ENCODE data around the gene SLC16A11.
A peak's percentile ranks its signal among the peaks of the same experiment; 100 is the strongest.

SLC16A11 gene

DNA sequence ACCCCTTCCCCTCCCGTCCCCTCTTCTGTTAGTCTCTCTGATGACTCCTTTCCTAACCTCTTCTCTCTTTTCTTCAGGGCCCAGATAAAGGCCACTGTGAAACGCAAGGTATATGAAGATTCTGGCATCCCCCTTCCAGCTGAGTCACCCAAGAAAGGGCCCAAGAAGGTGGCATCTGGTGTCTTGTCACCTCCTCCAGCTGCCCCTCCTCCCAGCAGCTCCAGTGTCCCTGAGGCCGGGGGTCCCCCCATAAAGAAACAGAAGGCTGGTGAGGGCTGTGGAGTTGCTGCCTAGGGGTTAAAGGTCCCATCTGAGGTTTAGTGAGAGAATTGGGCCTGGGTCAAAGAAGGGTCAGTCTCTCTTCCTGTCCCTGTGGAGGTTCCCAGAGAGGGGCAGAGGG is 27.5 kb downstream of the SLC16A11 start:
- in situ Hi-C loops (cut with HindIII; ENCODE audit: low pct_ligation_motif_present, low pct_unique_long_range_greater_than_20kb, low sequenced_read_pairs): no loop called here
- no peak for DNase-seq

DNA sequence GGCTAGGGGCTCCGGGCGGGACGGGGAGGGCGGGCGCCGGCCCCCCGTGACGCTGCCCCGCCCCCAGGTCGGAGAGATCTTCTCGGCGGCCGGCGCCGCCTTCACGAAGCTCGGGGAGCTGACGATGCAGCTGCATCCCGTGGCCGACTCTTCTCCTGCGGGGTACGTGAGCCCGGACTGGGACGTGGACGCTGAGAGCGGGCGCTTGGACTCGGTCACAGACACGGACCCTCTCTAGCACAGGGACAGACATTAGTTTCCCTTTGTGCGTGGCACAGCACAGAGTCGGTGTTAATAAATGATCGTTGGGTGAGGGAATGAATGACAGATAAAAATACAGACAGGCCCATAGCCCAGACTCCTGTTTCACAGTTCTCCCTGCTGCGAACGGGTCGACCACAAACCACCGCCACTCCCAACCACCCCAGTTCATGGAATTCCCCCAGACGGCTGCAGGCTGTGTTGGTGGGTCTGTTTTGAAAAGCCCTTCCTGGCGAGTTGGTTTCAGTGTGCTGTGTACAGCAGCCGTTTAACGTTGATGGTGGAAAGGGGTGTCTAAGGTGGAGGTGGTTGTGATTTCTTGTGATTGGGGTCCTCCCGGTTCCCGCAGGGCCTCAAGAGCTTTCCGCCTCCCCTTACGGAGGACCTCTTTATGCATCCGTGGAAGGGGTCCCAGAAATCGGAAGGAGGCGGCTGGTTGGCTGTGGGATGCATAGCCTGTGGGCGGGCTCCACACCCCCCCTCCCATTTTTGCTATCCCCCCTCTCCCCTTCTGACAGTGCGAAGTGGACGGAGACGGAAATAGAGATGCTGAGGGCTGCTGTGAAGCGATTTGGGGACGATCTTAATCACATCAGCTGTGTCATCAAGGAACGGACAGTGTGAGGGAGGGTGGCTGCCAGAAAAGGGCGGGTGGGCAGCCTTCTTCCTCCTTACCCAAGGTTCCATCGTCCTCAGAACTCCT is 28.6 kb downstream of the SLC16A11 start:
- DNase-seq: no peak
- in situ Hi-C loops (cut with HindIII; ENCODE audit: low pct_ligation_motif_present, low pct_unique_long_range_greater_than_20kb, low sequenced_read_pairs): no loop called here

DNA sequence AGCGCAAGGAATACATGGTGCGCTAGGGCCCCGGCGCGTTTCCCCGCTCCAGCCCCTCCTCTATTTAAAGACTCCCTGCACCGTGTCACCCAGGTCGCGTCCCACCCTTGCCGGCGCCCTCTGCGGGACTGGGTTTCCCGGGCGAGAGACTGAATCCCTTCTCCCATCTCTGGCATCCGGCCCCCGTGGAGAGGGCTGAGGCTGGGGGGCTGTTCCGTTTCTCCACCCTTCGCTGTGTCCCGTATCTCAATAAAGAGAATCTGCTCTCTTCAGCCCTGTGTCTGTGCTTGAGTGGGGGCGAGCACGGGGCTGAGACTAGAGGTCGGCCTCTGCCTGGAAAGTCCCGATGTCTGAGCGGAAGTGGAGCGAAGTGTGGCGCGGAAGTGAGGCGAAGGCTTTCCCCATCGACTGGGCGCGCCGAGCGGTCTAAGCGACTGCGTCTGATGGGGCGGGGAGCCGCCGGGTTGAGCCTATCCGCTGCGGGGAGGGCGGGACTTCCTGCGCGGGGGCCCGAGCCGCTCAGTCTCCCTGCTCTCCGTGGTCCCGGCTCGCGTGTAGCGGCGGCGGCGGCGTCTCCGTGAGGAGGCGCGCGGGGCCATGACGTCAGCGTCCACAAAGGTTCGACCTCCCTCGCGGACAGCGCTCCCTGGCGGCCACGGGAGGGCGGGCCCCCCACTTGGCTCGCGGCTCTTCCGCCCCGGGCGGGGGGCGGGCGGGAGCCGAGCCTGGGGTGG is 29.5 kb downstream of the SLC16A11 start:
- in situ Hi-C loops (cut with HindIII; ENCODE audit: low pct_ligation_motif_present, low pct_unique_long_range_greater_than_20kb, low sequenced_read_pairs): no loop called here
- DNase-seq: peak; percentile 98

DNA sequence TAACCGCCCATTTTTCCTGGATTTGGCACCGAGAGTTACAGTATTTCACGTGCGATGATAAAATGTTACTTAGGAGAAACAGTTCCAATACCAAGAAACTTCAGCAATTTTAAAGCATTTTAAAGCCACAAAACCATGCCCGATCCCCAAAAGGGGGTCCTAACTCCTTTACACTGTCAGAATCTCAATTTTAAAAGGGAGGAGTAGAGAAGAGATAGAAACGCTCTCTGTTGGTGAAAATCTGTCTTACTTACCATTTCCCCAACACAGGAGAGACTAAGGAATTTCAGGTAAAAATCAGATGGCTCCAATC is 32.0 kb downstream of the SLC16A11 start:
- no peak for DNase-seq
- in situ Hi-C loops (cut with HindIII; ENCODE audit: low pct_ligation_motif_present, low pct_unique_long_range_greater_than_20kb, low sequenced_read_pairs): no loop called here

DNA sequence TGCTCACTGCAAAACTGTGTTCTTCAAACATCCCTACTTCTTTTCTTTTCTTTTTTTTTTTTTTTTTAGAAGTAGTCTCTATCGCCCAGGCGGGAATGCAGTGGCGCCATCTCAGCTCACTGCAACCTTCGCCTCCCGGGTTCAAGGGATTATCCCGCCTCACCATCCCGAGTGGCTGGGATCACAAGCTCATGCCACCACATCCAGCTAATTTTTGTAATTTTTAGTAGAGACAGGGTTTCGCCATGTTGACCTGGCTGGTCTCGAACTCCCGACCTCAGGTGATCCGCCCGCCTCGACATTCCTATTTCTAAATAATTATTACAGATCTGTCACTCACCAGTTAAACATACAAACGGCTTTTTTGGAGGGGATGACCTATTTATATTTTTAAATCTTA is 32.5 kb downstream of the SLC16A11 start:
- in situ Hi-C loops (cut with HindIII; ENCODE audit: low pct_ligation_motif_present, low pct_unique_long_range_greater_than_20kb, low sequenced_read_pairs): no loop called here
- no peak for DNase-seq

DNA sequence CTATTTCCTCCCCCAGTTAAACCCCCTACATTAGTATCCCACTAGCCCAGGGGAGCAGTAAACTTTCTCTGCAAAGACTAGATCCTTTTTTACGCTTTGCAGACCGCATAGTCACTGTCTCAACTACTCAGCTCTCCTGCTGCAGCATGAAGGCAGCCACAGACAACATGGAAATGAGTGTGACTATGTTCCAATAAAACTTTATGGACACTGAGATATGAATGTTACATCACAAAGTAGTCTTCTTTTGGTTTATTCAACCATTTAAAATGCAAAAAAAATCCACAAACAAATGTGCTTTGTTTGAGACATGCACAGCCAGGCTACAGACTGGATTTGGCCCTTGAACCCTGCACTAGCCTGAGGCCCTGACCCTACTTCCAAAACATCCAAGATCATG is 33.4 kb downstream of the SLC16A11 start:
- no peak for DNase-seq
- in situ Hi-C loops (cut with HindIII; ENCODE audit: low pct_ligation_motif_present, low pct_unique_long_range_greater_than_20kb, low sequenced_read_pairs): no loop called here

DNA sequence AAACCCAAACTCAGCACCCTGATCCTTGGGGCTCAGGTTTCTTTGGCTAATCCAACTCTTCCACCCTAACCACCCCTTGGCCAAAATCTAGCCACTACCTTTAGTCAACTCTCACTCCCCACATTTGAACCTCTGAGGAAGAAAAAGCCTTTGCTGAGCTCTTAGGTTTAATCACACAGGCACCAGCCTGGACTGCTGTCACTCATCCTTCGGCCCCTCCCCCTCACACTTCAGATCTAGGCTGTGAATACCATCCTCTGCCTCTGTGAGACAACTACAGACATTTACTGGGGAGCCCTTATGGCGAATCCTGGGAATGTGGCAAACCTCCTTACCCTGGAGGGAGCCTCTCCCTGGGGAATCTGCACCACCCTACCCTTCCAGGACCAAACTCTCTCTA is 36.7 kb downstream of the SLC16A11 start:
- DNase-seq: no peak
- in situ Hi-C loops (cut with HindIII; ENCODE audit: low pct_ligation_motif_present, low pct_unique_long_range_greater_than_20kb, low sequenced_read_pairs): no loop called here

DNA sequence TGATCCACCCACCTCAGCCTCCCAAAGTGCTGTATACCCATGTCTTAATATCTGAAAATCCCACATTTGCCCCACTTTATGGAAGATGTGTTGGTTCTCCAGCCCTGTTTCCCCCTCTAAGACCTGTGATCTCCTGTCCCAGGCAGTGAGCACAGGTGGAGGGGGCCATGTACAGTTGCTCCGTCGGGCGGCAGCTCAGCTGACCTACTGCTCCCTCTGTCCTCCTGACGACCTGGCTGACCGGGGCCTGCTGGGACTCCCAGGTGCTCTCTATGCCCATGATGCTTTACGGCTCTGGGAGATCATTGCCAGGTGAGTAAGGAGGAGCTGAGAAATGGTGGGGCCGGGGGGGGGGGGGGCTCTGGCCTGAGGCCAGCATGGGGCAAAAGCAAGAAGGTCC is 38.2 kb downstream of the SLC16A11 start:
- no peak for DNase-seq
- in situ Hi-C loops (cut with HindIII; ENCODE audit: low pct_ligation_motif_present, low pct_unique_long_range_greater_than_20kb, low sequenced_read_pairs): no loop called here

DNA sequence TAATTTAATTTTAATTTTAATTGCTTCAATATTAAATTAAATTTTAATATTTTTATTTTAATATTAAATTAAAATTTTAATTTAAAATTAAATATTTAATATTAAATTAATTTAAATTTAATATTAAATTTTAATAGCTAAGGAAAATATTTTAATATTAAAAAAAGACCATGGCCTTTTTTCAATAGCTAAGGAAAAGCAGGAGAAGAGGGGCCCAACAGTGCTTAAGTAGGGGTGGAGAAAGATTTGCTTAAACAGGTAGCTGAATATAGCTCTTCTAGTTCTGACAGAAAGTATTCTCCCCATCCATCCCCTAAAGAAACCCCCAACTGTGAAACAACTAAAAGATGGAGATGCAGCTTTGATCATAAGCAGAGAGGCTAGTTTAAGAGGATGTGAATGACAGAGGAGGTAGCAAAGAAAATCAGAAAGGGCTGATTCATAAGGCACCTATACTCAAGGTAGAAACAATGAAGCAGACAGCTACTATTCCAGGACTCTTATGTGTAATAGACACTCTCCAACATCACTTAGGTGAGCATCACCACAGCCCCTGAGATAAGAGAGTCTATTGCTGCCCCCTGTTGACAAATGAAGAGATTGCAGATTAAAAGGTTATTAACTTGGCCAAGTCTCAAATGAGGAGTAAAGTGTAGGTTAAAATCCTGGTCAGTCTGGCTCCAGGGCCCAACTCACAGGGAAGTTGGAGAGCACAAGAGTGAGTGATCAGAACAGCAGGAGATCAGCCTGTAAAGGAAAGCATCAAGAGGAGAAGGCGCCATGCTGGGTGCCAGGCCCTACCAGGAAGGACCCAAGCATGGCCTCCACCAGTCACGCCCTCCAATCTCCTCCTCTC is 39.3 kb downstream of the SLC16A11 start:
- in situ Hi-C loops (cut with HindIII; ENCODE audit: low pct_ligation_motif_present, low pct_unique_long_range_greater_than_20kb, low sequenced_read_pairs): no loop called here
- DNase-seq: peak; percentile 77

DNA sequence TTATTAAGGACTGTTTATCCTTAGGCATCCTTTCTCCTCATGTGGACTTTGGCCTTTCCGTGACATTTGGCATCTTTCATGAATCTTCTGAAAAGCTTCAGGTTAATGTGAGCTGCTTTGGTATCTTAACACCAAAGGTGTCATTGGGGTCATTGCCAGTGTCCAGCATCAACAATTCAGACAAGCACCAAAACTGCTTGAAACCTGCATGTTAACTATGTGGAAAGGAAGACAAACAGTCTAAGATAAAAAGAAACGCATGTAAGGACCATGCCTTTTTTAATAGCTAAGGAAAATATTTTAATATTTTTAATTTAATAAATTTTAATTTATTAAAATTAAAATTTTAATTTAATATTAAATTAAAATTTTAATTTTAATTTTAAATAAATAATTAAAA is 40.1 kb downstream of the SLC16A11 start:
- DNase-seq: no peak
- in situ Hi-C loops (cut with HindIII; ENCODE audit: low pct_ligation_motif_present, low pct_unique_long_range_greater_than_20kb, low sequenced_read_pairs): no loop called here

DNA sequence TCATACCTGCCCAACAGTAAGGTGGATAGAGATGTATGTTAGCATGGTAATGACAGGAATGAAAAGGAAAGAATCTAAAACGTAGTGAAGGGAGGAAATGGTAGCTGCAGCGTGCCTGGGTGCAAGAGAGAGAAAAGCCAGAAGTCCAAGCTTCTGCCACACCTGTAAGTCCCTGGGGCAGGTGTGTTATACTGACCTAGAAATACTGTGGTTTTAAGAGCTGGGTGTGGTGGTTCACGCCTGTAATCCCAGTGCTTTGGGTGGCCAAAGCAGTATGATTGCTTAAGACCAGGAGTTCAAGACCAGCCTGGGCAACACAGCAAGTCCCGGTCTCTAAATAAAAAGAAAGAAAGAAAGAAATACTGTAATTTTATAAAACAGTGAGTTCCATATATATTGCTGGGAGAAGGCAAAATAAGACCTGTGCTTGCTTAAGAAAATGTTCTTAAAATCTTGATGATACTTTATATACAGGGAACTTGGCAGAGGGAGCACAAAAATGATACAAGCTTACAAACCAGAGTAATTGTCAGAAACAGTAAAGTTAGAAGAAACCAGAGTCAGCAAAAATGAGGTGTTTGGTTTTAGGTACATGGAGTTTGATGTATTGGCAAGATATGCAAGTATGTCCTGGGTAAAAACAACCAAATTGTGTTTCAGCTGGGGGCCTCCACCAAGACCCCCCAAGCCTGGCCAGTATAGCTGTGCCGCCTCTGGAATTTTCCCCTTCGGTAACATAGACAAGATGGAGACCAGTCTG is 41.4 kb downstream of the SLC16A11 start:
- in situ Hi-C loops (cut with HindIII; ENCODE audit: low pct_ligation_motif_present, low pct_unique_long_range_greater_than_20kb, low sequenced_read_pairs): no loop called here
- no peak for DNase-seq

DNA sequence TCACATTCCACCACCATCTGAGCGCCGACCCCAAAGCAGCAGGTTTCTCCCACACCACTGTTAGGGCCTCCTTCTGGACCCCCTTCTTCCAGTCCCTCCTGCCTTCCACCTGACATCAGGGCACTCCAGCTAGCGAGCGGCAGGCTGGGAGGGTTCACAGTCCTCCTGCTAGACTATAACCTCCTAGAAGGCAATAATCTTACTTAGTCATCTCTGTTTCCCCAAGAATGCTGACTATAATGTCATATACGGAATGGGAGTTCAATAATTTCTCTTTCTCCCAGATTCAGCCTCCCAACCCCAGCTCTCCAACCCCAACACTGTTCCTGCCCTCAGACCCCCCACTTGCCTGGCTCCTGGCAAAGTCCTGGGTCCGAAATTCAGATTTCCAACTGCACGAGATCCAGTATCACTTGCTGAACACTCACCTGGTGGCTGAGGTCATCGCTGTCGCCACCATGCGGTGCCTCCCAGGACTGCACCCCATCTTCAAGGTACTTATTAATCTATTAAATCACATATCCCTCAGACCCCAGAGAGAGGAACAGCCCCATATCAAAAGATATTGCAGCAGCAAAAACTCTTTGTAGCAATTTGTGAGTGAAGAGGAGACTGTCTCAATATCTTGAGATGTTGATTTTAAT is 42.5 kb downstream of the SLC16A11 start:
- in situ Hi-C loops (cut with HindIII; ENCODE audit: low pct_ligation_motif_present, low pct_unique_long_range_greater_than_20kb, low sequenced_read_pairs): no loop called here
- peak; percentile 36 for DNase-seq

DNA sequence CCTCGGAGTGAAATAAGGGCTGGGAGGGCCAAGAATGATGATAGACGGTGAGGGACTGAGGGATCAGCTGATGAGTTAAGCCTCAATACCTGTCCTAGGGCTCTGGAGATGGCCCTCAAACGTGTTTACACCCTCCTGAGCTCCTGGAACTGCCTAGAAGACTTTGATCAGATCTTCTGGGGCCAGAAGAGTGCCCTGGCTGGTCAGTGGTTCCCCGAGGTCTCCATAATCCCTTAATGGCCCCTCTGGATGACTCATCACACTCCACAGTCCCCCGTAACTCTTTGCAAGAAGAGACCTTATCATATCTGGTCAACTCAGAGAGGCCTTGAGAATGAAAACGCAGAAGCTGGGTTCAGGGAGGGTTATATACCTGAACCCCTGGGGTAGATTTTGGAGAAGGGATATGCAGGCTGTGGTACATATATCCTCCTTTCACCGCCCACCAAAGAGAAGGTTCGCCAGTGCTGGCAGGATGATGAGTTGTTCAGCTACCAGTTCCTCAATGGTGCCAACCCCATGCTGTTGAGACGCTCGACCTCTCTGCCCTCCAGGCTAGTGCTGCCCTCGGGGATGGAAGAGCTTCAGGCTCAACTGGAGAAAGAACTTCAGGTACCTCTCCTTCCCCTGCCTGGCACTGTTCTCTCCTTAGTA is 44.9 kb downstream of the SLC16A11 start:
- DNase-seq: no peak
- in situ Hi-C loops (cut with HindIII; ENCODE audit: low pct_ligation_motif_present, low pct_unique_long_range_greater_than_20kb, low sequenced_read_pairs): no loop called here

DNA sequence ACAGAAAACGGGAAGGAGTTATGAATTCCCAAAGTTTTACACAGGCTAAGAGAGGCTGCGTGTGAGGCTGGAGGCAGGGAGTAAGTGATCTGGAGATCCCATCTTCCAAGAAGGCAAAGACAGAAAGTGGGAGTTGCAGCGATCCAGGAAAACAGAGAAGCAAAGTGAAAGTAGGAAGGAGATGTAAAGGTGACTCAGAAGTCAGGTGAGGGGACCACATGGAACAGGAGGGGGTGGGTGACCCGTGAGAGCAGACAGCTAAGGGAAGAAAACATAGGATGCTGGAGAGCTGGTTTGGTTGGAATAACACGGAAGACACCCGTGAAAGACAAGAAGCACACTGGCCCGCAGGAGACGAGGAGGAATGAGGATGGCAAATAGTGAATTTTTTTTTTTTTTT is 46.7 kb downstream of the SLC16A11 start:
- in situ Hi-C loops (cut with HindIII; ENCODE audit: low pct_ligation_motif_present, low pct_unique_long_range_greater_than_20kb, low sequenced_read_pairs): no loop called here
- DNase-seq: no peak

DNA sequence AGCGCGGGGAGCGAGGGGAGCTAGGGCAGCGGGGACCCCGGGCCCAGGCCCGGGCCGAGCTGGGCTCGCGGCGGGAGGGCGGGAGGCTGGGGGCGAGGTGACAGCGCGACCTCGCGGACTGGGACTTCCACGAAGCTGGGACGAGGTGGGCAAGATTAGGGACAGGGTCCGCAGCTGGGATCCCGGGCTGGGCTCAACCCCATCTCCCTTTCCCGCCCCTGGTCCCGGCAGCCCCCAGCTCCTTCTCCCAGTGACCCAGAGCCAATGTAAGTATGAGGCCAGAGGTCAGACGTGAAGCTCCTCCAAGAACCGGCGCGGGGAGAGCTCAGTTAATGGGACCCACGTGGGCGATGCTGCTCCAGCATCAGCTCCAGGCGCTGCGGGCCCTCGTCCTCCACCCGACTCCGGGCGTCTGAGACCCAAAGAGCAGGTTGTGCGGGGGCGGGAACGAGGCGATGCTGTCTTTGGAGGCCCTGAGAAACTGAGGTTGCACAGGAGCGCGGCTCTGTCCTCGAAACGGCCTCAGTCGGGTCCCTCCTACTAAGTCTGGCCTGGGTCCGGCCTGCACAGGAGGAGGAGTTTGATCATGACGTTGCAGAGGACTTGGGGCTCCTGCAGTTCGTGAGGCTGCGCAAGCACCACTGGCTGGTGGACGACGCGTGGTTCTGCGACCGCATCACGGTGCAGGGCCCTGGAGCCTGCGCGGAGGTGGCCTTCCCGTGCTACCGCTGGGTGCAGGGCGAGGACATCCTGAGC is 47.5 kb downstream of the SLC16A11 start:
- in situ Hi-C loops (cut with HindIII; ENCODE audit: low pct_ligation_motif_present, low pct_unique_long_range_greater_than_20kb, low sequenced_read_pairs): no loop called here

DNA sequence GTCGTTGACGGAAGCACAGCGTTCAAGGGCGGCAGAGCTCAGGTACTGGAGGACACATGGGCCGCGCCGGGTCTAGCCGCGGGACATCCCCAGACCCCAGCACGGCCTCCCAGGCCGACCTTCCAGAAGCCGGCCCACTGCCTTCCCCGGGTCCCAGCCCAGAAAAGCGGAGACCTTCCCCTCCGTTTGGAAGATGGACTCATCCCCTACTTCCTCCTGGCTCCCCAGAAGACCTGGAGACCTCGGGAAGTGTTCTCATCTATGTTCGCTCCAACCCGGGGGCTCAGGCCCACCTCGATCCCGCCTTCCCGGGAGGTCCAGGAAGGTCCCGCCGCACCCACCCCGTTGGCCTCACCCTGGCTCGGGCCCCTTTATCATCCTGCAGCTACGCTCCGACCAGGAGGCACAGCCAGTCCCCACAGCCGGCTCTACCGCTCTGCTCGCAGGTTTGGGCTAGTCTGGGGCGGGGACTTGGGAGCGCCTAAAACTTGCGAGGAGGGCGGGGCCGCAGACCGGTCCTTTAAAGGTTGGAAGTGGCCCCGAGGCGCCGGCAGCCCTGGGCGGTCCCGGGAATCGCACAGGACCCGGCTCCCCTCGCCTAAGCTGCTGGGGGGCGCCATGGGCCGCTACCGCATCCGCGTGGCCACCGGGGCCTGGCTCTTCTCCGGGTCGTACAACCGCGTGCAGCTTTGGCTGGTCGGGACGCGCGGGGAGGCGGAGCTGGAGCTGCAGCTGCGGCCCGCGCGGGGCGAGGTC is 48.2 kb downstream of the SLC16A11 start, which contains the start of gene ALOX12:
ALOX12 (plus strand) TSS at position 550 of the 756 bp plus-strand sequence; CDS start at position 619, 69 bp downstream.
- DNase-seq: no peak
- in situ Hi-C loops (cut with HindIII; ENCODE audit: low pct_ligation_motif_present, low pct_unique_long_range_greater_than_20kb, low sequenced_read_pairs): no loop called here

More for the DNA sequence above, 47.5 kb downstream of the SLC16A11 start:
- DNase-seq: no peak
